GM21526 (cell line): Measurements from ENCODE around the gene SESN1.
"Not testable (repeated sequence)": the region's sequence is repeated elsewhere in the genome, so short reads cannot be mapped to it uniquely, and the experiment has no call there.

Experiments used
- ATAC-seq: cut with Tn5 transposase; IDR thresholded peaks from one replicate; pipeline ENCODE4 v1.9.1; 2021; ENCODE audit warnings: moderate library complexity; ENCODE audit not compliant: unreplicated experiment, low FRiP score

SESN1 gene

GRCh38 chr6:109094416-109095035, at the start of gene SESN1:
TSS of gene SESN1 (minus strand) at chr6:109094846. CDS start at chr6:109094073, 773 bp downstream.
- ATAC-seq: peak; percentile 66

GRCh38 chr6:109143191-109143590, 48.5 kb upstream of the SESN1 start:
- no peak for ATAC-seq

GRCh38 chr6:109142067-109142466, 47.4 kb upstream of the SESN1 start:
- ATAC-seq: not testable (repeated sequence)

GRCh38 chr6:109139109-109139508, 44.5 kb upstream of the SESN1 start:
- ATAC-seq: no peak

GRCh38 chr6:109136530-109136929, 41.9 kb upstream of the SESN1 start:
- ATAC-seq: not testable (repeated sequence)

- ATAC-seq: not testable (repeated sequence)
Observed at GRCh38 chr6:109136039-109136438, 41.4 kb upstream of the SESN1 start.

GRCh38 chr6:109135600-109135999, 41.0 kb upstream of the SESN1 start:
- ATAC-seq: not testable (repeated sequence)

GRCh38 chr6:109130065-109130464, 35.4 kb upstream of the SESN1 start:
- no peak for ATAC-seq

- no peak for ATAC-seq
Observed at GRCh38 chr6:109125504-109125903, 30.9 kb upstream of the SESN1 start.

- no peak for ATAC-seq
Observed at GRCh38 chr6:109124219-109124618, 29.6 kb upstream of the SESN1 start.

GRCh38 chr6:109121411-109121810, 26.8 kb upstream of the SESN1 start:
- no peak for ATAC-seq

- no peak for ATAC-seq
Observed at GRCh38 chr6:109118871-109119354, 24.3 kb upstream of the SESN1 start.

- ATAC-seq: no peak
Observed at GRCh38 chr6:109118337-109118736, 23.7 kb upstream of the SESN1 start.

- no peak for ATAC-seq
Observed at GRCh38 chr6:109117346-109118035, 22.8 kb upstream of the SESN1 start.

GRCh38 chr6:109112663-109113062, 18.0 kb upstream of the SESN1 start:
- not testable (repeated sequence) for ATAC-seq

- ATAC-seq: not testable (repeated sequence)
Observed at GRCh38 chr6:109109663-109110062, 15.0 kb upstream of the SESN1 start.

GRCh38 chr6:109105681-109106080, 11.0 kb upstream of the SESN1 start:
- no peak for ATAC-seq

- no peak for ATAC-seq
Observed at GRCh38 chr6:109104512-109104911, 9.9 kb upstream of the SESN1 start.

GRCh38 chr6:109103942-109104341, 9.3 kb upstream of the SESN1 start:
- ATAC-seq: no peak

- ATAC-seq: no peak
Observed at GRCh38 chr6:109102762-109103161, 8.1 kb upstream of the SESN1 start.

- ATAC-seq: no peak
Observed at GRCh38 chr6:109097661-109098060, 3.0 kb upstream of the SESN1 start.

GRCh38 chr6:109096208-109096607, 1.6 kb upstream of the SESN1 start:
- no peak for ATAC-seq
